Lung (tissue), 12 donors: ENCODE results near the gene GPNMB. TPM values are rescaled to one million over a fixed set of nuclear protein-coding genes. Genes with fewer than 3 reads are reported as not detected.

Experiments used
- ATAC-seq: fragments of 200-7000 bp; cut with Tn5 transposase; one replicate; pipeline ENCODE4 v1.9.1; 2020; ENCODE audit warnings: moderate number of reproducible peaks; ENCODE audit not compliant: insufficient read depth, low FRiP score
- DNase-seq, 3 donors: peaks; one replicate each; pipeline ENCODE4 v3.0.0-alpha.2; 2013 to 2017
- H3K27ac ChIP-seq, 2 donors: one replicate each; pipeline ENCODE4 v1.5.1; 2013; ENCODE audit warnings: mild to moderate bottlenecking in 2 of 2, moderate library complexity in 2 of 2, control low read depth in 1 of 2, inconsistent platforms in 1 of 2, low read depth in 1 of 2, low read length in 1 of 2
- H3K27me3 ChIP-seq, 3 donors: one replicate each; pipeline ENCODE4 v1.5.1; 2013; ENCODE audit warnings: low read length in 2 of 3; ENCODE audit not compliant: control insufficient read depth in 3 of 3, insufficient read depth in 3 of 3
- H3K36me3 ChIP-seq, 4 donors: one replicate each; pipeline ENCODE4 v1.5.1; 2013; ENCODE audit warnings: low read length in 4 of 4, mild to moderate bottlenecking in 1 of 4, moderate library complexity in 1 of 4; ENCODE audit not compliant: control insufficient read depth in 4 of 4, insufficient read depth in 4 of 4
- H3K4me1 ChIP-seq, 5 donors: one replicate each; pipeline ENCODE4 v1.5.1; 2013; ENCODE audit warnings: low read length in 5 of 5, mild to moderate bottlenecking in 2 of 5, moderate library complexity in 1 of 5; ENCODE audit not compliant: control insufficient read depth in 5 of 5, insufficient read depth in 5 of 5
- H3K4me3 ChIP-seq: one replicate; pipeline ENCODE4 v1.5.1; 2013; ENCODE audit warnings: mild to moderate bottlenecking, control low read depth, moderate library complexity
- H3K9ac ChIP-seq, 2 donors: one replicate each; pipeline ENCODE4 v1.5.1; 2013; ENCODE audit warnings: low read length in 2 of 2, control low read depth in 1 of 2; ENCODE audit not compliant: insufficient read depth in 1 of 2
- H3K9me3 ChIP-seq, 4 donors: one replicate each; pipeline ENCODE4 v1.5.1; 2013; ENCODE audit warnings: low read length in 3 of 4, mild to moderate bottlenecking in 1 of 4, moderate library complexity in 1 of 4; ENCODE audit not compliant: control insufficient read depth in 4 of 4, insufficient read depth in 3 of 4
- CTCF ChIP-seq: IDR thresholded peaks from 2 replicates; pipeline ENCODE4 v1.5.1; 2012; ENCODE audit warnings: mild to moderate bottlenecking; ENCODE audit errors: control extremely low read depth, extremely low read depth
- WGBS, 2 donors: extraction: QIAGEN DNeasy Blood & Tissue Kit; methylation state at CpG; one replicate each; pipeline ENCODE4 v1.1.7; 2013; 5-methylcytosine and 5-hydroxymethylcytosine counted together
- polyA plus RNA-seq, 2 donors: library from polyadenylated mRNA; stranded (reverse); fragments of 200-250 nt; gene quantifications; one replicate each; pipeline ENCODE4 v1.2.1, GENCODE V29; 2013
- total RNA-seq, 2 donors: library from RNA; depleted of rRNA in 1 of 2; stranded (reverse); fragments of >200 nt in 1 of 2; gene quantifications; one replicate each; pipeline ENCODE4 v1.2.1, GENCODE V29; 2014 to 2021
- donor health status: control.
- donor health status: control.
- donor health status: Bipolar disorder and iron deficiency.
- donor health status: healthy.
- donor health status: DM: yes; HTN: yes; CAD: no.

The GPNMB gene
- total and polyA plus RNA-seq, 4 donors = 47.7 to 127 (median 77.5) TPM

GRCh38 chr7:23205577-23205908 is 41.0 kb upstream of the GPNMB start:
- TF ChIP-seq CTCF = no peak
- no peak for DNase-seq
- no peak for ATAC-seq
- WGBS, 2 donors = 71 to 78% methylated on average over 2 of the region's 2 CpGs
- Histone ChIP-seq H3K4me1 (no peaks in the 10 kb centered on the region), H3K36me3 (peaks cover 2 to 8% (median 4%) of the 10 kb centered on the region in 4 donors), H3K4me3 (no peak overlapping the region), H3K9me3 (peaks cover 0 to 2% (median 0%) of the 10 kb centered on the region in 4 donors), H3K27ac (peak overlapping the region; percentile 14 to 60), H3K27me3 (peaks cover 0 to 2% (median 0%) of the 10 kb centered on the region in 3 donors), H3K9ac (no peak overlapping the region)

GRCh38 chr7:23205909-23206767 is 40.4 kb upstream of the GPNMB start:
- Histone ChIP-seq H3K4me3 (peak overlapping the region; percentile 22), H3K9me3 (peaks cover 0 to 2% (median 0%) of the 10 kb centered on the region in 4 donors), H3K27ac (peak overlapping the region; percentile 14 to 60), H3K36me3 (peaks cover 2 to 6% (median 3%) of the 10 kb centered on the region in 4 donors), H3K27me3 (peaks cover 0 to 2% (median 0%) of the 10 kb centered on the region in 3 donors), H3K9ac (no peak overlapping the region), H3K4me1 (no peaks in the 10 kb centered on the region)
- DNase-seq (peak; percentile 37 to 63 (median 46)), ATAC-seq (peak; percentile 58)
- TF ChIP-seq CTCF = no peak
- 18 to 25% methylated on average over 73 to 76 of the region's 76 CpGs for WGBS, 2 donors

GRCh38 chr7:23207021-23207420 is 39.6 kb upstream of the GPNMB start:
- WGBS, 2 donors = 47 to 76% methylated on average over 2 of the region's 2 CpGs
- TF ChIP-seq CTCF = no peak
- Histone ChIP-seq H3K4me1 (no peaks in the 10 kb centered on the region), H3K9ac (no peak overlapping the region), H3K36me3 (no peaks in the 10 kb centered on the region), H3K9me3 (peaks cover 0 to 2% (median 0%) of the 10 kb centered on the region in 4 donors), H3K4me3 (no peak overlapping the region), H3K27ac (no peak overlapping the region), H3K27me3 (peaks cover 0 to 2% (median 0%) of the 10 kb centered on the region in 3 donors)
- ATAC-seq (no peak), DNase-seq (no peak)
